Motor neuron (in vitro differentiated cells): ENCODE measurements around the gene CTNNA2. TPM values are rescaled to one million over a fixed set of nuclear protein-coding genes. Genes with fewer than 3 reads are reported as not detected.

Experiments
- ATAC-seq, 8 experiments: fragments of 200-7000 bp; cut with Tn5 transposase; replicated peaks in 6 of 8; 2 replicates each; pipeline ENCODE4 v1.8.0; 2021; ENCODE audit warnings: mild to moderate bottlenecking in 8 of 8, moderate library complexity in 8 of 8
- H3K27ac ChIP-seq, 2 donors: fragments of 250-450 bp; sonication (Bioruptor Pico); 2 replicates each; pipeline ENCODE4 v1.9.0; 2021; ENCODE audit warnings: antibody characterized with exemption in 2 of 2, mild to moderate bottlenecking in 2 of 2, moderate library complexity in 1 of 2
- H3K4me1 ChIP-seq, 2 donors: fragments of 250-450 bp; sonication (Bioruptor Pico); replicated peaks in 1 of 2; 2 replicates each; pipeline ENCODE4 v1.6.1; 2021; ENCODE audit warnings: antibody characterized with exemption in 2 of 2, mild to moderate bottlenecking in 2 of 2, moderate library complexity in 1 of 2
- H3K4me3 ChIP-seq, 5 donors: fragments of 250-450 bp; sonication (Bioruptor Pico); 2 replicates each; pipeline ENCODE4 v1.9.0; 2021; ENCODE audit warnings: antibody characterized with exemption in 5 of 5, mild to moderate bottlenecking in 5 of 5, moderate library complexity in 4 of 5
- WGBS, 10 experiments: fragments of 450-650 bp; shearing (Covaris generic); methylation state at CpG; one replicate each; pipeline ENCODE4 v1.0.0; 2022; 5-methylcytosine and 5-hydroxymethylcytosine counted together
- in situ Hi-C, 9 experiments: fragments of 400-800 bp; cut with MboI; loops; one replicate each; pipeline ENCODE4 v1.15.0; 2021; ENCODE audit warnings: low sequenced_read_pairs in 9 of 9, low pct_unique_long_range_greater_than_20kb in 2 of 9; ENCODE audit not compliant: unreplicated experiment in 9 of 9
- total RNA-seq, 8 experiments: library from RNA; unstranded; fragments of 300-600 nt; gene quantifications; 2 replicates each; pipeline versions ENCODE4 v1.2.3 to v1.2.4, GENCODE V29; 2022

Gene CTNNA2
- total RNA-seq, 8 experiments from 2014 or later = 0.81 to 127 (median 56.5) TPM

GRCh38 chr2:79576451-79576850, 63.6 kb downstream of the CTNNA2 start:
- Histone ChIP-seq H3K4me1 (no peaks in the 10 kb centered on the region), H3K27ac (no peak overlapping the region), H3K4me3 (no peak overlapping the region)
- 0 to 100% (median 20%) methylated on average over 1 to 4 of the region's 4 CpGs; no CpG with 5 or more reads in 1 of the 10 experiments for WGBS, 10 experiments
- no peak for ATAC-seq
- in situ Hi-C loops = no loop called here

DNA sequence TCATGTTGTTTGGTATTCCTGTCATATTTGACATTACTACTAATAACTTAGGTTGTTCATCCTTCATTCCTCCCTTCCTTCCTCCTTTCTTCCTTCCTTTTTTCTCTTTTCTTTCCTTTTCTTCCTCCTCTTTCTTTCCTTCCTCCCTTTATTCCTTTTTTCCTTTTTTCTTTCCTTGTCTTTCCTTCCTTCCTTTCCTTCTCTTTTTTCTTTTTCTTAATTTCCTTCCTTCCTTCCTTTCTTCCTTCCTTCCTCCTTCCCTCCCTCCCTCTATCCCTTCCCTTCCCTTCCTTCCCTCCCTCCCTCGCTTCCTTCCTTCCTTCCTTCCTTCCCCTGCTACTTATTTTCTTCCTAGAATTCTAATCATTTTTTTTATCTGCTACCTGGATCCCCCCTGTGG, 66.1 kb downstream of the CTNNA2 start:
- ATAC-seq = no peak
- Histone ChIP-seq H3K27ac (no peak overlapping the region), H3K4me1 (no peaks in the 10 kb centered on the region), H3K4me3 (no peak overlapping the region)
- WGBS, 10 experiments = 9 to 100% (median 57%) methylated on average over 1 of the region's 1 CpG; no CpG with 5 or more reads in 6 of the 10 experiments
- in situ Hi-C loops = no loop called here

DNA sequence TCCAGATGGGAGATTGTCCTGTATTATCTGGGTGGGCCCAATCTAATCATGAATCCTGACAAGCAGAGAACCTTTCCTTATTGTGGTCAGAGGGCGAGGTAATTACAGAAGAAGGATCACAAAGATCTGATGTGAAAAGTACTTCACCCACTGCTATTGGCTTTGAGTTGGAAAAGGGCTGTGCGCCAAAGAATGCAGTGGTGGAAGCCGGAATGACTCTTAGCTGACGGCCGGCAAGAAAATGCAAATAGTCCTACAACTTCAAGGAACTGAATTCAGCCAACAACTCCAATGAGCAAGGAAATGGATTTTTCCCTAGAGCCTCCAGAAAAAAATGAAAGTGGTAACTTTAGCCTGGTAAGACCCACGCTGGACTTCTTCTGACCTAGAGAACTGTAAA, 67.3 kb downstream of the CTNNA2 start:
- Histone ChIP-seq H3K4me3 (no peak overlapping the region), H3K27ac (no peak overlapping the region), H3K4me1 (no peaks in the 10 kb centered on the region)
- in situ Hi-C loops = no loop called here
- WGBS, 10 experiments = 0 to 100% (median 88%) methylated on average over 1 to 6 of the region's 6 CpGs; no CpG with 5 or more reads in 2 of the 10 experiments
- no peak for ATAC-seq

DNA sequence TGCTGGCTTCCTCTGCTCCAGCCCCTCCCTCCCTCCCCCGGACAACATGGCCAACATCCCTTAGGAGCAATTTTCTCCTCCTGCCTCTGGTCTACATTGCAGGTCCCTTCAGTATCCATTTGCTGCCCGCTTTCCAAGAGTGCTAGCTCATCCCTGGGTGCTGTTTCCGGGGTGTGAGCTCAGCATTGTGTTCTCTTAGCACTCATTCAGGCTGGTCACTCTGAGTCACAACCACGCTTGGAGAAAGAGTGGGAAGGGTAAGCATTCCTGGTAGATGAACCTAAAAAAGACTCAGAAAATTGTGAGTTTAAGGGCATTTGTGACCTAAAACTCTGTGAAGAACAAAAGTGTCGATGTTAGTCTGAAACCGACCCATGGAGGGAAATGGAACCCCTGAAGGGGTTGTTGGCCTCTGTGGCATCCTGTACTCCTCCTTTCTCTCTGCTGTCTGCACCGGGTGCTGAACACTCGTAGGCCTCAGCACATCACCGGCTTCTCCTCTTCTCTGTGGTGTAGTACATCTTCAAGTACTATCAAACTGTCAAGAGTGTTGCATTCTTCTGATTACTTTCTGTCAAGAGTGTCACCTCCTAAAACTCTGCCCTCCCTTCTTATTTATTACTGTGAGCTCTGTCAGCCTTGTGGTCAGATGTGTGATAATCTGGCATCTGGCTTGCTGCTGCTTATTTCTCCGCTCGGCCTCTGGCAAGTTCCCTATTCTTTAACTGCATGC, 73.0 kb downstream of the CTNNA2 start:
- in situ Hi-C loops = no loop called here

GRCh38 chr2:79591281-79591680, 78.4 kb downstream of the CTNNA2 start:
- no peaks in the 10 kb centered on the region for H3K4me1 ChIP-seq
- in situ Hi-C loops = no loop called here
- 0 to 100% (median 67%) methylated on average over 1 of the region's 1 CpG; no CpG with 5 or more reads in 3 of the 10 experiments for WGBS, 10 experiments
- no peak for ATAC-seq
- H3K27ac ChIP-seq = no peak overlapping the region
- H3K4me3 ChIP-seq = no peak overlapping the region

More for the DNA sequence above, 73.0 kb downstream of the CTNNA2 start:
- peak in 3 of 8 experiments; percentile 50 to 66 (median 52) for ATAC-seq
- no peaks in the 10 kb centered on the region for H3K4me1 ChIP-seq
- 6 to 92% (median 72%) methylated on average over 2 to 10 of the region's 11 CpGs for WGBS, 10 experiments
- H3K27ac ChIP-seq = no peak overlapping the region
- no peak overlapping the region for H3K4me3 ChIP-seq

DNA sequence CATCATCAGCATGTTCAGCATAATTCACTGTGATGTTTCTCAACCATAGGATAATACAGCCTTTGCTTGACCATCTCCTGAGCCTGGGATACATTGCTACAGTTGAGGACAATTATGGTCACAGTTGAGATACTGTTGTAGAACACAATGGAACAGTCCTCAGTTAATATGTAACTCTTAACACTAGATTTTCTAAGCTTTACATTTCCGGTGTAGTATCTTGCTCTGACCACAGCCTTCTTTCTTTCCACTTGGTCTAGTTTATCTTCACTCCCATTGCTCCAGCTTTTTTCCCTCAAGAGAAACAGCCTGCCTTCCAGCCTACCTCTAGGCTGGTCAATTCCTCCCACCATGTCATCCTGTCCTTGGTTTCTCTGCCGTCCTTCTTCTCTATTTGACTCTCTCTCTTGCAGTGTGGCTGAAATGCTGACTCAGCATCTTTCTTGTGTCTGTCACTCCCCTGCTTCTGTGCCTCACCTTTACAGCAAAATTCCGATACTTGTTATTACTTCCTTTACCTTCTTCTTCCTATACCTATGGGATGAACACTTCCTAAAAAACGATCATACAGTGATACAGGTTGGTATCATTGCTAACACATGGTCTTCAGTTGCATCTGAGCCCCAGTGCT, 80.5 kb downstream of the CTNNA2 start:
- no peak for ATAC-seq

DNA sequence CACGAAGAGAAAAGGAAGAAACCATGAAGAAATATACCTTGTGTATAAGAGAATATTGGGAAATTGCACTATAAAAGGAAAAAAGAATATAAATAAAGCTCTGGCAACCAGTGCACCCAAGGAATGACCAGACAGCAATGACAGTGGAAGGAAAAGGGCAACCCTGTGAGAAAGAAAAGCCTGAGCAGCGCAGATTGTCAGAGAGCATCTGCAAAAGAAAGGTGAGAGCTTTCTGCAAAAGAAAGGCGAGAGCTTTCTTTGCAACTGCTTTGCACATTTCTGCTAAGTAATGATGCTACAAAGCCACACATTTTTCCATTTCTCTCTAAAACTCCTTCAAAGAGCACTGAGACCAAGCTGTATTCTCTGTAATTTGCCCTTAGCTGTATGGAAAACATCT, 83.6 kb downstream of the CTNNA2 start:
- no peak for ATAC-seq
- H3K4me3 ChIP-seq = no peak overlapping the region
- no peak overlapping the region for H3K27ac ChIP-seq
- WGBS, 10 experiments = 0 to 60% (median 43%) methylated on average over 1 to 3 of the region's 3 CpGs; no CpG with 5 or more reads in 1 of the 10 experiments
- in situ Hi-C loops = no loop called here
- H3K4me1 ChIP-seq = no peaks in the 10 kb centered on the region

More for the DNA sequence above, 80.5 kb downstream of the CTNNA2 start:
- no peak overlapping the region for H3K27ac ChIP-seq
- 11 to 100% (median 87%) methylated on average over 2 to 4 of the region's 4 CpGs for WGBS, 10 experiments
- H3K4me3 ChIP-seq = no peak overlapping the region
- H3K4me1 ChIP-seq = no peaks in the 10 kb centered on the region
- in situ Hi-C loops = no loop called here

DNA sequence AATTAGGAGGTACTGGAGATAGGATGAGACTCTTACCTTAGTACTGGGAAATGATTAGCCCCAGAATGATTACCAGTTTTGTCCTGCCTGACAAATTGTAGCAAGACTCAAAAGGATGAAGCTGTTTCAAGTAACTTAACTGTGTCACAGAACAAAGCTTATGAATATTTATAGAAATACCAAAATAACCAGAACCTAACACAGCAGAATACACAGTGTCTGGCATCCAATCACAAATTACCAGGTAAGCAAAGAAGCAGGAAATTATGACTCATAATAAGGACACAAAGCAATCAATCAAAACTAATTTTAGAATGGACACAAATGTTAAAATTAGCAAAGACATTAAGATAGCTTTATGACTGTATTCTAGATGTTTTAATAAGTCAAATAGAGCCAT, 91.9 kb downstream of the CTNNA2 start:
- H3K4me3 ChIP-seq = no peak overlapping the region
- no peak overlapping the region for H3K27ac ChIP-seq
- ATAC-seq = no peak
- no peaks in the 10 kb centered on the region for H3K4me1 ChIP-seq
- in situ Hi-C loops = no loop called here

GRCh38 chr2:79611448-79612016, 98.7 kb downstream of the CTNNA2 start:
- ATAC-seq = no peak
- no peaks in the 10 kb centered on the region for H3K4me1 ChIP-seq
- in situ Hi-C loops = no loop called here
- WGBS, 10 experiments = 4 to 100% (median 83%) methylated on average over 2 to 9 of the region's 9 CpGs
- no peak overlapping the region for H3K27ac ChIP-seq
- no peak overlapping the region for H3K4me3 ChIP-seq

- 13 to 86% (median 64%) methylated on average over 2 to 6 of the region's 6 CpGs for WGBS, 10 experiments
- in situ Hi-C loops = no loop called here
- no peak overlapping the region for H3K27ac ChIP-seq
- no peaks in the 10 kb centered on the region for H3K4me1 ChIP-seq
- ATAC-seq = no peak
- H3K4me3 ChIP-seq = no peak overlapping the region
Observed at GRCh38 chr2:79612999-79613398, 100.1 kb downstream of the CTNNA2 start.

- in situ Hi-C loops = no loop called here
- Histone ChIP-seq H3K4me3 (no peak overlapping the region), H3K27ac (no peak overlapping the region)
Observed at GRCh38 chr2:79619442-79619841, 106.6 kb downstream of the CTNNA2 start.

GRCh38 chr2:79619976-79620375, 107.1 kb downstream of the CTNNA2 start:
- 6 to 96% (median 67%) methylated on average over 1 to 2 of the region's 2 CpGs; no CpG with 5 or more reads in 2 of the 10 experiments for WGBS, 10 experiments
- Histone ChIP-seq H3K4me1 (peaks cover 0 to 14% of the 10 kb centered on the region in 2 donors), H3K27ac (no peak overlapping the region), H3K4me3 (no peak overlapping the region)
- no peak for ATAC-seq
- in situ Hi-C loops = no loop called here

More at GRCh38 chr2:79619442-79619841, 106.6 kb downstream of the CTNNA2 start:
- WGBS, 10 experiments = 11 to 97% (median 83%) methylated on average over 2 to 5 of the region's 5 CpGs
- H3K4me1 ChIP-seq = peaks cover 0 to 14% of the 10 kb centered on the region in 2 donors
- ATAC-seq = no peak

GRCh38 chr2:79620679-79621078, 107.8 kb downstream of the CTNNA2 start:
- 20 to 71% (median 57%) methylated on average over 1 to 2 of the region's 2 CpGs; no CpG with 5 or more reads in 6 of the 10 experiments for WGBS, 10 experiments
- H3K27ac ChIP-seq = no peak overlapping the region
- H3K4me3 ChIP-seq = no peak overlapping the region
- in situ Hi-C loops = no loop called here
- peaks cover 0 to 14% of the 10 kb centered on the region in 2 donors for H3K4me1 ChIP-seq
- ATAC-seq = no peak
